Liver (tissue), 9 donors: Measurements from ENCODE around the gene SMOC2. TPM values are rescaled to one million over a fixed set of nuclear protein-coding genes. Genes with fewer than 3 reads are reported as not detected.

Experiments used
- DNase-seq: peaks from one replicate; pipeline ENCODE4 v3.0.0-alpha.2; 2017; ENCODE audit warnings: low spot score
- H3K27ac ChIP-seq, 2 donors: one replicate each; pipeline ENCODE4 v1.7.0; 2013; ENCODE audit warnings: inconsistent platforms in 2 of 2, low read length in 2 of 2, control low read depth in 1 of 2, low read depth in 1 of 2, mild to moderate bottlenecking in 1 of 2
- H3K27me3 ChIP-seq, 4 donors: one replicate each; pipeline versions ENCODE4 v1.6.1 to v1.7.0; 2013; ENCODE audit warnings: low read length in 3 of 4, inconsistent platforms in 1 of 4, mild to moderate bottlenecking in 1 of 4, moderate library complexity in 1 of 4; ENCODE audit not compliant: control insufficient read depth in 4 of 4, insufficient read depth in 4 of 4
- H3K36me3 ChIP-seq, 4 donors: one replicate each; pipeline versions ENCODE4 v1.6.1 to v1.7.0; 2013; ENCODE audit warnings: low read length in 3 of 4, mild to moderate bottlenecking in 3 of 4, low read depth in 1 of 4, moderate library complexity in 1 of 4; ENCODE audit not compliant: control insufficient read depth in 4 of 4, insufficient read depth in 3 of 4
- H3K4me1 ChIP-seq, 4 donors: one replicate each; pipeline versions ENCODE4 v1.6.1 to v1.7.0; 2013; ENCODE audit warnings: low read length in 3 of 4, mild to moderate bottlenecking in 3 of 4, moderate library complexity in 1 of 4; ENCODE audit not compliant: control insufficient read depth in 4 of 4, insufficient read depth in 4 of 4
- H3K4me3 ChIP-seq, 3 donors: one replicate each; pipeline versions ENCODE4 v1.6.1 to v1.7.0; 2013; ENCODE audit warnings: low read length in 3 of 3, control low read depth in 1 of 3, low read depth in 1 of 3, mild to moderate bottlenecking in 1 of 3
- H3K9ac ChIP-seq, 2 donors: one replicate each; pipeline ENCODE4 v1.7.0; 2013; ENCODE audit warnings: low read length in 2 of 2, mild to moderate bottlenecking in 2 of 2, moderate library complexity in 2 of 2, control low read depth in 1 of 2, low read depth in 1 of 2
- H3K9me3 ChIP-seq, 4 donors: one replicate each; pipeline versions ENCODE4 v1.6.1 to v1.7.0; 2013; ENCODE audit warnings: low read length in 3 of 4; ENCODE audit not compliant: control insufficient read depth in 4 of 4
- ATF3 ChIP-seq: IDR thresholded peaks from 2 replicates; pipeline ENCODE4 v1.6.1; 2016; ENCODE audit warnings: antibody characterized with exemption
- CTCF ChIP-seq: fragments of 150-350 bp; IDR thresholded peaks from 2 replicates; pipeline ENCODE4 v1.5.1; 2017; ENCODE audit warnings: improper control_type of control experiment, low read depth, low read length; ENCODE audit not compliant: missing input control
- EGR1 ChIP-seq, 2 donors: IDR thresholded peaks; 2 replicates each; pipeline ENCODE4 v1.6.1; 2016 to 2018; ENCODE audit warnings: antibody characterized with exemption in 2 of 2, low read depth in 2 of 2
- FOXA1 ChIP-seq: IDR thresholded peaks from 2 replicates; pipeline ENCODE4 v1.6.1; 2016; ENCODE audit warnings: antibody characterized with exemption
- FOXA2 ChIP-seq: IDR thresholded peaks from 2 replicates; pipeline ENCODE4 v1.6.1; 2016; ENCODE audit warnings: antibody characterized with exemption
- GABPA ChIP-seq, 2 donors: IDR thresholded peaks in 1 of 2; conservative IDR thresholded peaks in 1 of 2; 2 replicates each; pipeline ENCODE4 v1.6.1; 2016; ENCODE audit warnings: antibody characterized with exemption in 2 of 2, mild to moderate bottlenecking in 1 of 2, moderate library complexity in 1 of 2
- HNF4A ChIP-seq, 2 donors: conservative IDR thresholded peaks; 2 replicates each; pipeline ENCODE4 v1.6.1; 2016; ENCODE audit warnings: antibody characterized with exemption in 2 of 2, mild to moderate bottlenecking in 2 of 2
- HNF4G ChIP-seq: IDR thresholded peaks from 2 replicates; pipeline ENCODE4 v1.6.1; 2016; ENCODE audit warnings: antibody characterized with exemption
- JUND ChIP-seq, 2 donors: IDR thresholded peaks; 2 replicates each; pipeline ENCODE4 v1.6.1; 2016; ENCODE audit warnings: antibody characterized with exemption in 2 of 2
- MAX ChIP-seq: IDR thresholded peaks from 2 replicates; pipeline ENCODE4 v1.6.1; 2016; ENCODE audit warnings: antibody characterized with exemption
- NR2F2 ChIP-seq: IDR thresholded peaks from 2 replicates; pipeline ENCODE4 v1.6.1; 2016; ENCODE audit warnings: antibody characterized with exemption
- RAD21 ChIP-seq, 2 donors: IDR thresholded peaks; 2 replicates each; pipeline ENCODE4 v1.6.1; 2016; ENCODE audit warnings: antibody characterized with exemption in 2 of 2, mild to moderate bottlenecking in 2 of 2
- REST ChIP-seq: IDR thresholded peaks from 2 replicates; pipeline ENCODE4 v1.6.1; 2016; ENCODE audit warnings: antibody characterized with exemption, mild to moderate bottlenecking
- RXRA ChIP-seq, 2 donors: IDR thresholded peaks; 2 replicates each; pipeline ENCODE4 v1.6.1; 2017 to 2018; ENCODE audit warnings: antibody characterized with exemption in 2 of 2, mild to moderate bottlenecking in 1 of 2
- SP1 ChIP-seq: IDR thresholded peaks from 2 replicates; pipeline ENCODE4 v1.6.1; 2018; ENCODE audit warnings: antibody characterized with exemption, mild to moderate bottlenecking
- TAF1 ChIP-seq: conservative IDR thresholded peaks from 2 replicates; pipeline ENCODE4 v1.6.1; 2016; ENCODE audit warnings: antibody characterized with exemption, mild to moderate bottlenecking
- YY1 ChIP-seq: IDR thresholded peaks from 2 replicates; pipeline ENCODE4 v1.6.1; 2016; ENCODE audit warnings: antibody characterized with exemption, mild to moderate bottlenecking
- ZBTB33 ChIP-seq: IDR thresholded peaks from 2 replicates; pipeline ENCODE4 v1.6.1; 2016; ENCODE audit warnings: antibody characterized with exemption
- WGBS: extraction: QIAGEN DNeasy Blood & Tissue Kit; methylation state at CpG from one replicate; pipeline ENCODE4 v1.1.7; 2013; 5-methylcytosine and 5-hydroxymethylcytosine counted together
- polyA plus RNA-seq, 2 donors: library from polyadenylated mRNA; stranded (reverse) in 1 of 2; unstranded in 1 of 2; fragments of 200-250 nt in 1 of 2; fragments of >200 nt in 1 of 2; fragmentation: Nextera tagmentation in 1 of 2; extraction: Ambion mirVana in 1 of 2; gene quantifications; one replicate each; pipeline versions ENCODE4 v1.2.1 to v1.2.3, GENCODE V29; 2013 to 2015
- total RNA-seq, 2 donors: library from RNA; depleted of rRNA; stranded (reverse); fragments of >200 nt; gene quantifications; one replicate each; pipeline ENCODE4 v1.2.3, GENCODE V29; 2014
- donor health status: healthy.
- donor health status: healthy.
- donor health status: healthy.
- donor health status: healthy.
- donor health status: healthy.

SMOC2 gene
- total and polyA plus RNA-seq, 4 donors = 0.23 to 1.9 (median 1.1) TPM

- Histone ChIP-seq H3K9me3 (no peaks in the 10 kb centered on the region), H3K9ac (no peak overlapping the region), H3K36me3 (no peaks in the 10 kb centered on the region), H3K4me1 (no peaks in the 10 kb centered on the region), H3K27me3 (peaks cover 0 to 4% (median 1%) of the 10 kb centered on the region in 4 donors), H3K4me3 (no peak overlapping the region), H3K27ac (no peak overlapping the region)
- TF ChIP-seq MAX (no peak), FOXA2 (no peak), EGR1 (IDR thresholded peaks at IDR 0.05; ENCODE audit: low read depth in 2 of 2) (no peak), REST (no peak), ZBTB33 (no peak), HNF4G (no peak), ATF3 (no peak), RXRA (IDR thresholded peaks at IDR 0.05) (no peak), CTCF (no peak), HNF4A (conservative IDR thresholded peaks at IDR 0.05) (no peak), JUND (IDR thresholded peaks at IDR 0.05) (no peak), TAF1 (no peak), FOXA1 (no peak), YY1 (no peak), NR2F2 (no peak), SP1 (no peak)
- DNase-seq = no peak
- 78% methylated on average over 12 of the region's 12 CpGs for WGBS
Observed at GRCh38 chr6:168581236-168581635, 140.3 kb downstream of the SMOC2 start.

- Histone ChIP-seq H3K27ac (no peak overlapping the region), H3K4me1 (no peaks in the 10 kb centered on the region), H3K9me3 (no peaks in the 10 kb centered on the region), H3K4me3 (no peak overlapping the region), H3K9ac (no peak overlapping the region), H3K27me3 (peaks cover 0 to 4% (median 1%) of the 10 kb centered on the region in 4 donors), H3K36me3 (no peaks in the 10 kb centered on the region)
- TF ChIP-seq TAF1 (no peak), NR2F2 (no peak), HNF4G (no peak), YY1 (no peak), GABPA (IDR thresholded peaks at IDR 0.05 in 1 of 2, conservative IDR thresholded peaks at IDR 0.05 in 1 of 2) (no peak), JUND (IDR thresholded peaks at IDR 0.05) (no peak), RXRA (IDR thresholded peaks at IDR 0.05) (no peak), SP1 (no peak), CTCF (no peak), EGR1 (IDR thresholded peaks at IDR 0.05; ENCODE audit: low read depth in 2 of 2) (no peak), RAD21 (IDR thresholded peaks at IDR 0.05) (no peak), MAX (no peak)
- WGBS = 79% methylated on average over 9 of the region's 9 CpGs
- DNase-seq = no peak
Observed at GRCh38 chr6:168581706-168582105, 140.7 kb downstream of the SMOC2 start.
